Osteocyte (in vitro differentiated cells): ENCODE measurements around the gene CACNA2D2. TPM values are rescaled to one million over a fixed set of nuclear protein-coding genes. Genes with fewer than 3 reads are reported as not detected.

Experiments used
- DNase-seq: peaks from one replicate; pipeline ENCODE4 v3.0.0; 2021; ENCODE audit warnings: mixed read lengths; ENCODE audit not compliant: unreplicated experiment; ENCODE audit errors: extremely low spot score
- H3K27ac Mint-ChIP-seq: one replicate; pipeline ENCODE4 v1.8.0; 2021; ENCODE audit warnings: mild to moderate bottlenecking, mixed read lengths; ENCODE audit not compliant: unreplicated experiment
- H3K27me3 Mint-ChIP-seq: one replicate; pipeline ENCODE4 v1.8.0; 2021; ENCODE audit warnings: mixed read lengths; ENCODE audit not compliant: unreplicated experiment
- H3K36me3 Mint-ChIP-seq: one replicate; pipeline ENCODE4 v1.8.0; 2021; ENCODE audit warnings: mixed read lengths; ENCODE audit not compliant: unreplicated experiment
- H3K4me1 Mint-ChIP-seq: one replicate; pipeline ENCODE4 v1.8.0; 2021; ENCODE audit warnings: mixed read lengths; ENCODE audit not compliant: unreplicated experiment
- H3K4me3 Mint-ChIP-seq: one replicate; pipeline ENCODE4 v1.8.0; 2021; ENCODE audit warnings: mild to moderate bottlenecking, moderate library complexity, mixed read lengths; ENCODE audit not compliant: unreplicated experiment
- H3K9me3 Mint-ChIP-seq: one replicate; pipeline ENCODE4 v1.8.0; 2021; ENCODE audit warnings: mixed read lengths; ENCODE audit not compliant: unreplicated experiment
- CTCF ChIP-seq: fragments of 200-600 bp; sonication (generic); IDR thresholded peaks from 2 replicates; pipeline ENCODE4 v1.5.0; 2021; ENCODE audit warnings: antibody characterized with exemption, mild to moderate bottlenecking, moderate library complexity
- total RNA-seq: library from RNA; stranded (reverse); gene quantifications from 2 replicates; pipeline ENCODE4 v1.2.1, GENCODE V29; 2021

The CACNA2D2 gene
- total RNA-seq, 1 donor from 2014 or later: 0.27 TPM

GRCh38 chr3:50523279-50523811, 19.9 kb upstream of the CACNA2D2 start:
- no peak overlapping the region for H3K27ac Mint-ChIP-seq
- H3K36me3 Mint-ChIP-seq: no peaks in the 10 kb centered on the region
- peaks cover 31% of the 10 kb centered on the region for H3K27me3 Mint-ChIP-seq
- DNase-seq: no peak
- peaks cover 6% of the 10 kb centered on the region for H3K4me1 Mint-ChIP-seq
- no peak for TF ChIP-seq CTCF
- no peak overlapping the region for H3K4me3 Mint-ChIP-seq
- no peaks in the 10 kb centered on the region for H3K9me3 Mint-ChIP-seq

- TF ChIP-seq CTCF: no peak
- H3K27ac Mint-ChIP-seq: no peak overlapping the region
- DNase-seq: no peak
Observed at GRCh38 chr3:50521572-50521971, 18.1 kb upstream of the CACNA2D2 start.

GRCh38 chr3:50520849-50521248, 17.4 kb upstream of the CACNA2D2 start:
- H3K9me3 Mint-ChIP-seq: no peaks in the 10 kb centered on the region
- H3K4me3 Mint-ChIP-seq: no peak overlapping the region
- no peak for DNase-seq
- no peaks in the 10 kb centered on the region for H3K36me3 Mint-ChIP-seq
- no peak overlapping the region for H3K27ac Mint-ChIP-seq
- H3K4me1 Mint-ChIP-seq: peaks cover 18% of the 10 kb centered on the region
- H3K27me3 Mint-ChIP-seq: peaks cover 31% of the 10 kb centered on the region
- TF ChIP-seq CTCF: no peak

More at GRCh38 chr3:50521572-50521971, 18.1 kb upstream of the CACNA2D2 start:
- Mint-ChIP-seq H3K9me3 (no peaks in the 10 kb centered on the region), H3K36me3 (no peaks in the 10 kb centered on the region), H3K4me1 (peaks cover 11% of the 10 kb centered on the region), H3K4me3 (no peak overlapping the region), H3K27me3 (peaks cover 31% of the 10 kb centered on the region)

- Mint-ChIP-seq H3K36me3 (no peaks in the 10 kb centered on the region), H3K9me3 (no peaks in the 10 kb centered on the region), H3K4me3 (no peak overlapping the region), H3K27ac (no peak overlapping the region), H3K4me1 (peaks cover 30% of the 10 kb centered on the region), H3K27me3 (peaks cover 31% of the 10 kb centered on the region)
- peak; percentile 85 for TF ChIP-seq CTCF
- DNase-seq: no peak
Observed at GRCh38 chr3:50519471-50520089, 16.1 kb upstream of the CACNA2D2 start.

GRCh38 chr3:50518436-50518835, 15.0 kb upstream of the CACNA2D2 start:
- Mint-ChIP-seq H3K36me3 (no peaks in the 10 kb centered on the region), H3K27me3 (peaks cover 30% of the 10 kb centered on the region), H3K4me3 (no peak overlapping the region), H3K27ac (no peak overlapping the region), H3K9me3 (no peaks in the 10 kb centered on the region), H3K4me1 (peaks cover 30% of the 10 kb centered on the region)
- no peak for DNase-seq
- no peak for TF ChIP-seq CTCF
